ENCODE measurements around the gene TMC8.

TMC8 gene

GRCh38 chr17:78179372-78179771 lies 48.8 kb downstream of the TMC8 start:
- no peak for TF ChIP-seq CTCF (conservative IDR thresholded peaks at IDR 0.05; ENCODE audit: control insufficient read depth, insufficient read depth, low read depth, low read length)
- H3K4me3 ChIP-seq (ENCODE audit: control insufficient read depth, low read depth, low read length): no peak overlapping the region
- DNase-seq (ENCODE audit: low read depth): peak; percentile 39

GRCh38 chr17:78180083-78180482 lies 49.5 kb downstream of the TMC8 start:
- no peak overlapping the region for H3K4me3 ChIP-seq (ENCODE audit: control insufficient read depth, low read depth, low read length)
- TF ChIP-seq CTCF (conservative IDR thresholded peaks at IDR 0.05; ENCODE audit: control insufficient read depth, insufficient read depth, low read depth, low read length): no peak
- DNase-seq (ENCODE audit: low read depth): no peak

GRCh38 chr17:78180508-78180907 lies 49.9 kb downstream of the TMC8 start:
- DNase-seq (ENCODE audit: low read depth): no peak
- H3K4me3 ChIP-seq (ENCODE audit: control insufficient read depth, low read depth, low read length): no peak overlapping the region
- TF ChIP-seq CTCF (conservative IDR thresholded peaks at IDR 0.05; ENCODE audit: control insufficient read depth, insufficient read depth, low read depth, low read length): no peak

GRCh38 chr17:78182504-78182903 lies 51.9 kb downstream of the TMC8 start:
- no peak overlapping the region for H3K4me3 ChIP-seq (ENCODE audit: control insufficient read depth, low read depth, low read length)
- no peak for TF ChIP-seq CTCF (conservative IDR thresholded peaks at IDR 0.05; ENCODE audit: control insufficient read depth, insufficient read depth, low read depth, low read length)

GRCh38 chr17:78183916-78184315 lies 53.3 kb downstream of the TMC8 start:
- TF ChIP-seq CTCF (conservative IDR thresholded peaks at IDR 0.05; ENCODE audit: control insufficient read depth, insufficient read depth, low read depth, low read length): no peak
- no peak for DNase-seq (ENCODE audit: low read depth)
- no peak overlapping the region for H3K4me3 ChIP-seq (ENCODE audit: control insufficient read depth, low read depth, low read length)

More at GRCh38 chr17:78182504-78182903, 51.9 kb downstream of the TMC8 start:
- no peak for DNase-seq (ENCODE audit: low read depth)

- no peak for TF ChIP-seq CTCF (conservative IDR thresholded peaks at IDR 0.05; ENCODE audit: control insufficient read depth, insufficient read depth, low read depth, low read length)
- DNase-seq (ENCODE audit: low read depth): no peak
- no peak overlapping the region for H3K4me3 ChIP-seq (ENCODE audit: control insufficient read depth, low read depth, low read length)
These were observed 53.8 kb downstream of the TMC8 start for GRCh38 chr17:78184351-78184750.

- DNase-seq (ENCODE audit: low read depth): no peak
- no peak overlapping the region for H3K4me3 ChIP-seq (ENCODE audit: control insufficient read depth, low read depth, low read length)
- TF ChIP-seq CTCF (conservative IDR thresholded peaks at IDR 0.05; ENCODE audit: control insufficient read depth, insufficient read depth, low read depth, low read length): no peak
These were observed 54.3 kb downstream of the TMC8 start for GRCh38 chr17:78184868-78185267.
